Stimulated activated CD4-positive, alpha-beta T cell treated with anti-CD3 and anti-CD28 coated beads, Interleukin-2, amount 100 ng/mL, for 4 hours (primary cell): ENCODE measurements around the gene ITPK1.

ENCODE experiments used
- DNase-seq: peaks from one replicate; pipeline ENCODE4 v3.0.0-alpha.2; 2020; ENCODE audit warnings: low read depth

Gene ITPK1

GRCh38 chr14:93027810-93028723, 87.7 kb downstream of the ITPK1 start:
- no peak for DNase-seq

DNA sequence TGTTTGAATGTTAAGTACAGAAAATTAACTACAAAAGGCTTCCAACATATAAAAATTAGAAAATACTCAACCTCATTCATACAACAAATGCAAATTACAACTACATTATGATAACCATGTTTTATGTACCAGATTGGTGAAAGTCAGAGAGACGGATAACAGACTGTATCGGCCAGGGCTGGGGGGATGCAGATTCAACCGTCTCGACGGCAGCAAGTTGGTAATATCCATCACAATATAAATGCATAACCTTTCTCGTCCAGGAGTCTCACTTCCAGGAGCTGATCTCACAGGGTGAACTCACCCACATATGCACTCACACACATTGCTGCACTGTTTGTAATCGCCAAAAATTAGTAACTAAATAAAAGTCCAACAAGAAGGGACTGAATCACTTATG, 89.4 kb downstream of the ITPK1 start:
- DNase-seq = no peak

DNA sequence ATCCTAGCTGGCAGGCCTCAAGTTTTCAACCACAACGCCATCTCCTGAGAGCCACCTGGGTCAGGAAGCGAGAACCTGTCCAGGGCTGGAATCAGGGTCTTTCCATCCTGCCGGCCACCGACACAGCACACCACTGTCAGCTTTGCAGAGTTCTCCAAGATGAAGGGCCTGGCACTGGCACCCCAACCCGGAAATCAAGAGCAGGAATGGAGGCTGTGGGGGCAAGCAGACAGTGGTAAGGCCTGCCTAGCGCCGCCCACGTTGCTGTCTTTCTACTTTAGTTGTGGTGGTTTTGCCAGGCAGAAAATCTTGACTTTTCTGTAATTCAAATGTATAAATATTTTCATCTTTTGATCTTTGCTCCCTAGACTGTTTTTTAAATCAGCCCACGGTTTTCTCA, 90.7 kb downstream of the ITPK1 start:
- DNase-seq = no peak

DNA sequence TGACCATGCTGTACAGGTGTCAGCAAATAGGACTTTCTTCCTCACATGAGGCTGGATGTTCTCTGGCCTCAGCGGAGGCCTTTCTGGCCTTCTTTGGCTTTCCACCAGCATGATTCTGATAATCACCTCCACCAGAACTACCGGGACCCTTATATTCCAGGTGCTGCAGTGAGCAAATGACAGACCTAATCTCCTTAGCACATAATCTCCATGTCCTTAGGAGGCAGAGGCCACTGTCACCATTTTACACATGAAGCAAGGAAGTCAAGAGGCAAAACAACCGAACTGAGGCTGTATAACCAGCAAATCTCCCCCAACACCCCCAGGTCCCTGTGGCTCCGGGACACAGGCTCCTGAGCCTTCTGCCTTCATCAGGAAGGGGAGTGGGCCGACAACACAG, 91.2 kb downstream of the ITPK1 start:
- no peak for DNase-seq

- DNase-seq = no peak
Observed at GRCh38 chr14:93023802-93024434, 91.8 kb downstream of the ITPK1 start.

DNA sequence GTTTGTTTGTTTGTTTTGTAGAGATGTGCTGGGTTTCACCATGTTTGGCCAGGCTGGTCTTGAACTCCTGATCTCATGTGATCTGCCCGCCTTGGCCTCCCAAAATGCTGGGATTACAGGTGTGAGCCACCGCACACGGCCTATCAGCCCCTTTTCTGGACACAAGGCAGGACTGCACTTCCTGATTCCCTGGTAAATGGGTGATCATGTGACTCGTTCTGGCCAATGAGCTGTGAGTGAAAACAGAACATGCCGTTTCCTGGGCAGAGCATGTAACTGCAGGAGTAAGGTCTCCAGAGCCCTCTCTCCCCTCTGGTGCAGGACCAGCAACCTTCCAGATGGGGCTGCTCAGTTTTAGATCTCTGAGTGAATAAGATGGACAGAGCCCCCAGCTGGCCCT, 92.7 kb downstream of the ITPK1 start:
- DNase-seq = no peak

DNA sequence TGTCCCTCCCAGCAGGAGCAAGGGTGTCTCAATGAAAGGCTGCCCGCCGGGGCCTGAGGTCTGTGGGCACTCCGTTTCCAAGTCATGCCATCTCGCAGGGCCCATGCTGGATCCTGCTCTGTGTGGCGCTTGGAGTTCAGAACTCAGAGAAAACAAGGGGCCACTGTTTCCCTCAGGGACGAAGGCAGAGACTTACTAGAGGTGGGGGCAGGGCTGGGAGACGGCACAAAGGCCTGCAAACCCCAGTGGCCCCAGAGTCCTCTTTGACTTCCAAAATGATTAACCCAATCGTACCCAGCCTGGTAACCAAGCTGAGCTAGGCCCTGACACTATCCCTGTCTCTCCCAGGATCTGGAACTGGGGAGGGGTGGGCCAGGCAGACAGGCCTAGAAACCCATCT, 95.8 kb downstream of the ITPK1 start:
- DNase-seq = no peak

DNA sequence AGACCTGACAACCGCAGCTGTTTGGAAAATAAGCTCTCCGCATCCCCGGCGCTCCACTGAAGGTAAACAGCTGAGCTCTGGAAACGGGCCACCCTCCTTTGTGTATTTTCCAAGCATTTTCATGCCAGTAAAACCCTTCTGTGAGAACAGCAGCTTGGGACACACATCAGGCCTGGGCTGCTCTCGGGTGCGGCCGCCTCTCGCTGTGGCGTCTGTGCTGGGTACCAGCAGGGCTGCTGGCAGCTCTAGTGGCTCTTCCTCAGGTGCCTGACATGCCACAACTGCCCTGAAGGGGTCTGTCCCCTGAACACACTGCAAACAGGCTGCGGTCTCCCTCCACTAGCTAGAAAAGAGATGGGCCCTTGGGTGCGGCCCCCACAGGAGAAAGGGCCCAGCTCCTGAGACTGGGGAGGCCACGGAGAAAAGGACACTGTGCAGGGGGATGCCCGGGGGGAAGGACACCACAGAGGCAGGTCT, 96.3 kb downstream of the ITPK1 start:
- DNase-seq = no peak

- DNase-seq = no peak
Observed at GRCh38 chr14:93018366-93018765, 97.4 kb downstream of the ITPK1 start.

- no peak for DNase-seq
Observed at GRCh38 chr14:93017898-93018297, 97.8 kb downstream of the ITPK1 start.

DNA sequence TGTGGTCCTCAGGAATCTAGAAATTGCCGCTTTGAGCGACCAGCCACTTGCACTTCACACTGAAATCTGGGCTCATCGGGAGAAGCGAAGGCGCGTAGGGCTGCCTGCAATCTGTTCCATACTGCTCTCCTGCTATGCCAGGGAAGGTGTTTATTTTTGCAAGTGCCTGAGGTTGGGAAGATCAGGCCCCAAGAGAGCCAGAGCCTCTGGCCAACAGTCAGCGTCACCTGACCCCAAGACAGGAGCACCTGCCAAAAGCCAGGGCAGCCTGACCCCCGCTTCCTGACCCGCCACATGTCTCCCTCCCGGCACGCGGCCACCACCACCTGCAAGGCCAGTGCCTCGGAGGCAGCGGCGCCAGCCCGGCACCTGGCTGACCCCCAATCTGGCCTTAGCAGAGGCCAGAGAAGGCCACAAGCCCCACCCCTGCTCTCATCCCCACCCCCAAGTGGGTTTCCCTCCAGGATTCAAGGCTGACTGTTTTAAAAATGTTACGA, 98.4 kb downstream of the ITPK1 start:
- no peak for DNase-seq

GRCh38 chr14:93016275-93016845, 99.4 kb downstream of the ITPK1 start:
- no peak for DNase-seq

GRCh38 chr14:93015505-93015904, 100.2 kb downstream of the ITPK1 start:
- no peak for DNase-seq

DNA sequence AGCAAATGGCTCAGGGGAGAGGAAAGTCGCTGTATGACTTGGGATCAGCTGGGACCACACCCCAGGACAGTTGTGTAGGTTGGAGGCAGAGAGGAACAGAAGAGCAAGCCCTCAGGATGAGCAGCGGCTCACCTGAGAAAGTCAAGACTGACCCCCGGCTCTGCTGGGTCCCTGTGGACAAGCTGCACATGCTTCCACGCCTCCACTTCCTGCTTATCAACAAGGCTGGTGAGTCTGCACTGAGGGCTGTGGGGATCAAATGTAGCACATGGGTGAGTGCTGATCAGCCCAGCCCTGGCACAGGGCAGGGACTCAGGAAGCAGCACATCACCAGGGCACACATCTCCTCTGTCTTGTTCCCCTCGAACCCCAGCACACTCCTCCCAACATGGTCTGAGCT, 100.7 kb downstream of the ITPK1 start:
- DNase-seq = no peak

- DNase-seq = no peak
Observed at GRCh38 chr14:93014058-93015023, 101.4 kb downstream of the ITPK1 start.

GRCh38 chr14:93012951-93013719, 102.6 kb downstream of the ITPK1 start:
- DNase-seq = no peak

GRCh38 chr14:93012506-93012905, 103.2 kb downstream of the ITPK1 start:
- no peak for DNase-seq

DNA sequence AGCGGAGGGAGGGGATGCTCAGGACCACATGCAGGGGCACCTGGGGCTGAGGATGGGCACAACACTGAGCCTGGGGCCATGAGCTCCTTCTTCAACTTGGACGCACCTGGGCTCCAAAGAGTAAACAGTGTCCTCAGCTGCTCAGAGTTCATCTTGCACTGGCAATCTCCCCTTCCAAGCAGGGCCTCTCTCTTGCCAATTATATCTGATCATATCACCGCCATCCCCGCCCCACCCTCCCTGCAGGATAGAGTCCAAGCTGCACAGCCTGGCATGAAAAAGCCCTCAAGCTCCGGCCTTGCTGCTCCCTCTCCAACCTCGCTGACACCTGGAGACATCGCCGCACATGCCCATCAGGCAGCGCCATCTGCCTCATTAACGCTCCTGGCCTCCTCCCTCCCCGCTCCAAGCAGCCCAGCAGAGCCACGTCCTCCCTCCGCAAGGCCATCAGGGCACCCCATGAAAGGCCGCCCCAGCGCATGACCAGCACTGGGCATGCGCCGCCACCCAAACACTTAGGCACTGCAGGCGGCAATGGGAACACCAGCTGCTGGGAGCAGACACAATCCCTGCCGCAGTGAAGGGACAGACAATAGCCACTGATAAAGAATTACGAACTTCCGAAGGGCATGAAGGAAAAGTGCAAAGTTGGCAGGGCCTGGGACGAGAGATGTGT, 103.9 kb downstream of the ITPK1 start:
- DNase-seq = no peak

- no peak for DNase-seq
Observed at GRCh38 chr14:93011141-93011529, 104.6 kb downstream of the ITPK1 start.

- DNase-seq = no peak
Observed at GRCh38 chr14:93010522-93011140, 105.1 kb downstream of the ITPK1 start.
